C4-2B (cell line): ENCODE results near the gene RAB6B.

ENCODE experiments used
- ZFX ChIP-seq: fragments of 450-650 bp; IDR thresholded peaks from 2 replicates; pipeline ENCODE4 v1.6.1; 2017
- TF ChIP-seq, protein P1 (sequence below): fragments of 450-650 bp; conservative IDR thresholded peaks from 2 replicates; pipeline ENCODE4 v1.5.1; 2017; ENCODE audit warnings: mild to moderate bottlenecking

DNA sequence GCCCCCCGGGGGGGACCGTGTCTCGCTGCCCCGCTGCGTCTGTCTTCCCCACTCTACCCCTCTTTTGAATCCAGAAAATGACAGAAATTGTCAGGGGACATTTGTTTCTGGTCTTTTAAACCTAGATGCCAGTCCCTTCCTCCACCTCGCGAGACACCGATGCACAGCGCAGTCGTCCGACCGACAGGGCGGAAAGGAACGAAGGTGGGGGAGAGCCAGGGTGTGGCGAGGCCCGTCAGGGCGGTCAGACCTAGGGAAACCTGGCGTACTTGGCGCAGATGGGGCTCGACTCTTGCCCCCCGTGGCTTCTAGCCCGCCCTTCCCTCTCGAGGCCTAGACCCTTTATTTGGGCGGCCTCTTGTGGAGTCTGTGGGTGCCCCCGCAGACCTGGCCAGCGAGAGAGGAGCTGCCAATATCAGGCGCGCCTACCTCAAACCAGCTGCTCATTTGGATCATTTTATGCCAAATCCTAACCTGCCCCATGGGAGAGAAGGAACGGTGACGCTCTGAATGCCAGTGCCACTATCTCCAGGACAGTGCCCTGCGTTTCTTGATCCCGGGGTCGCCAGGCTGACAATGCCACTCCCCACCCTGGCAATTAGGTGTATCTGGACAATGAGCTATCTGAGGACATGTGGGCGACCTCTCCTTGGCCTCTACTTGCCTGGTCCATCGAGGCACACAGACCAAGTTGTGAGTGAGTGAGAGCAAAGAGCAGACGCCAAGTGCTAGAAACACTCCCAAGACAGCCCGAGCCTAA is 500 bp upstream of the RAB6B start:
- TF ChIP-seq, protein P1, sequence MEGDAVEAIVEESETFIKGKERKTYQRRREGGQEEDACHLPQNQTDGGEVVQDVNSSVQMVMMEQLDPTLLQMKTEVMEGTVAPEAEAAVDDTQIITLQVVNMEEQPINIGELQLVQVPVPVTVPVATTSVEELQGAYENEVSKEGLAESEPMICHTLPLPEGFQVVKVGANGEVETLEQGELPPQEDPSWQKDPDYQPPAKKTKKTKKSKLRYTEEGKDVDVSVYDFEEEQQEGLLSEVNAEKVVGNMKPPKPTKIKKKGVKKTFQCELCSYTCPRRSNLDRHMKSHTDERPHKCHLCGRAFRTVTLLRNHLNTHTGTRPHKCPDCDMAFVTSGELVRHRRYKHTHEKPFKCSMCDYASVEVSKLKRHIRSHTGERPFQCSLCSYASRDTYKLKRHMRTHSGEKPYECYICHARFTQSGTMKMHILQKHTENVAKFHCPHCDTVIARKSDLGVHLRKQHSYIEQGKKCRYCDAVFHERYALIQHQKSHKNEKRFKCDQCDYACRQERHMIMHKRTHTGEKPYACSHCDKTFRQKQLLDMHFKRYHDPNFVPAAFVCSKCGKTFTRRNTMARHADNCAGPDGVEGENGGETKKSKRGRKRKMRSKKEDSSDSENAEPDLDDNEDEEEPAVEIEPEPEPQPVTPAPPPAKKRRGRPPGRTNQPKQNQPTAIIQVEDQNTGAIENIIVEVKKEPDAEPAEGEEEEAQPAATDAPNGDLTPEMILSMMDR, result no peak
- no peak for TF ChIP-seq ZFX
